Peyer's patch (tissue), 4 donors: Measurements from ENCODE around the gene C8B.

ENCODE experiments used
- CTCF ChIP-seq, 6 experiments: fragments of 450-650 bp in 4 of 6; fragments of 200-600 bp in 2 of 6; sonication (generic) in 1 of 6; IDR thresholded peaks; one replicate each; pipeline ENCODE4 v1.5.1; 2017 to 2019; ENCODE audit warnings: antibody characterized with exemption in 6 of 6, mild to moderate bottlenecking in 3 of 6, moderate library complexity in 1 of 6
- POLR2A ChIP-seq, 2 donors: fragments of 450-650 bp; IDR thresholded peaks; one replicate each; pipeline ENCODE4 v1.5.1; 2017; ENCODE audit warnings: antibody characterized with exemption in 2 of 2, mild to moderate bottlenecking in 2 of 2, moderate library complexity in 2 of 2

- TF ChIP-seq CTCF (IDR thresholded peaks at IDR 0.05) (no peak), POLR2A (IDR thresholded peaks at IDR 0.05) (no peak)
Measured at GRCh38 chr1:56991576-56991975, 25.8 kb upstream of the C8B start.
